MM.1S (cell line): ENCODE measurements around the gene BCL2.

Experiments
- CTCF ChIP-seq: fragments of 300-600 bp; sonication (generic); IDR thresholded peaks from 2 replicates; pipeline ENCODE4 v1.5.1; 2016; ENCODE audit warnings: antibody characterized with exemption, low read length, mixed read lengths
- EZH2 ChIP-seq: fragments of 300-600 bp; sonication (generic); optimal IDR thresholded peaks from 2 replicates; pipeline ENCODE3; 2017; ENCODE audit warnings: low read depth, mild to moderate bottlenecking, antibody characterized with exemption, low read length, mixed read lengths
- EZH2phosphoT487 ChIP-seq: fragments of 300-600 bp; sonication (generic); IDR thresholded peaks from 2 replicates; pipeline ENCODE4 v1.6.1; 2018; ENCODE audit warnings: antibody characterized with exemption, low read length

DNA sequence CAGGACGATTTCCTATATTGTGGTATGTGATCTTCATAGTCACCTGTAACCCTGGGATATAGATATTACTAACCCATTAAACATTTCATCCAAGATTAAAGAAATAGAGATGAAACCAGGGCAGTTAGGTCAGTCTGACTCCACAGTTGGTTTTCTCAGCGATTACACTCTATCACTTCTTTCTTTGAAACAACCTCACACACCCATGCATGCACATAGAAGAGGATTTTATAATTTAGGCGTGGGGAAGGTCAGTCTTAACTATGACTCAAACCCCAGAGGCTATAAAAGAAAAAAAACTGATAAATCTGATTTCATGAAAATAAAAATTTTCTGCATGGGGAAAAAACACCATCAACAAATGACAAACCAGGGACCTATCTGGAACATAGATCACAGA, 54.2 kb downstream of the BCL2 start:
- TF ChIP-seq EZH2, result no peak
- TF ChIP-seq CTCF, result no peak
- no peak for TF ChIP-seq EZH2phosphoT487
